ENCODE results near the gene LMOD3. TPM values are rescaled to one million over a fixed set of nuclear protein-coding genes. Genes with fewer than 3 reads are reported as not detected.

The LMOD3 gene
- total and polyA plus RNA-seq, 9 of the 15 experiments (the other 6 are each of a cell fraction or from before 2014, with no cell fraction given): 0.03 TPM; not detected in 8

GRCh38 chr3:69095636-69096035, 26.8 kb downstream of the LMOD3 start (continued):
- TF ChIP-seq CHAMP1 (IDR thresholded peaks at IDR 0.05): no peak
- TF ChIP-seq CEBPG (CRISPR knock-in tag; IDR thresholded peaks at IDR 0.05): no peak
- TF ChIP-seq CEBPG (tag; conservative IDR thresholded peaks at IDR 0.05 in 1 of 2, IDR thresholded peaks at IDR 0.05 in 1 of 2): no peak
- no peak for TF ChIP-seq MAX (CRISPR knock-in tag; IDR thresholded peaks at IDR 0.05)
- TF ChIP-seq ZNF212 (CRISPR knock-in tag; IDR thresholded peaks at IDR 0.05): no peak
- TF ChIP-seq BRF2 (IDR thresholded peaks at IDR 0.05; ENCODE audit: borderline replicate concordance, insufficient read depth, insufficient read length): no peak
- TF ChIP-seq HES1 (IDR thresholded peaks at IDR 0.05; ENCODE audit: low read depth): peak; percentile 62; the same call in 1 of the 2 replicates
- no peak for TF ChIP-seq POLR3A (IDR thresholded peaks at IDR 0.05; ENCODE audit: borderline replicate concordance, extremely low read depth, insufficient read depth, insufficient read length)

Data from K562 (cell line).